NCI-H2196 treated with DMSO at 0.1 percent for 48 hours (cell line): ENCODE data around the gene RBM47.

ENCODE experiments used
- DNase-seq: peaks from one replicate; lab custom pipeline; 2025; ENCODE audit not compliant: unreplicated experiment; lab: John Stamatoyannopoulos, UW

Gene RBM47

GRCh38 chr4:40626183-40626990 is 3.3 kb downstream of the RBM47 start:
- no peak for DNase-seq

GRCh38 chr4:40623707-40624106 is 6.0 kb downstream of the RBM47 start:
- no peak for DNase-seq

GRCh38 chr4:40622913-40623312 is 6.8 kb downstream of the RBM47 start:
- peak; percentile 46 for DNase-seq

GRCh38 chr4:40621592-40622512 is 7.8 kb downstream of the RBM47 start:
- peak; percentile 26 for DNase-seq

- no peak for DNase-seq
These were observed 8.5 kb downstream of the RBM47 start for GRCh38 chr4:40621229-40621591.

GRCh38 chr4:40619600-40619999 is 10.1 kb downstream of the RBM47 start:
- no peak for DNase-seq

- DNase-seq = no peak
These were observed 11.8 kb downstream of the RBM47 start for GRCh38 chr4:40617872-40618271.

- DNase-seq = no peak
These were observed 15.6 kb downstream of the RBM47 start for GRCh38 chr4:40614031-40614430.

GRCh38 chr4:40613456-40613855 is 16.2 kb downstream of the RBM47 start:
- DNase-seq = no peak

GRCh38 chr4:40612831-40613230 is 16.8 kb downstream of the RBM47 start:
- no peak for DNase-seq

GRCh38 chr4:40612283-40612682 is 17.4 kb downstream of the RBM47 start:
- DNase-seq = no peak

GRCh38 chr4:40608628-40609027 is 21.0 kb downstream of the RBM47 start:
- DNase-seq = no peak

- no peak for DNase-seq
These were observed 22.4 kb downstream of the RBM47 start for GRCh38 chr4:40607221-40607620.

- no peak for DNase-seq
These were observed 23.4 kb downstream of the RBM47 start for GRCh38 chr4:40606239-40606767.

GRCh38 chr4:40603281-40603680 is 26.4 kb downstream of the RBM47 start:
- DNase-seq = no peak

- DNase-seq = no peak
These were observed 28.0 kb downstream of the RBM47 start for GRCh38 chr4:40601641-40602040.

- no peak for DNase-seq
These were observed 28.8 kb downstream of the RBM47 start for GRCh38 chr4:40600850-40601249.

GRCh38 chr4:40599431-40599830 is 30.2 kb downstream of the RBM47 start:
- DNase-seq = no peak

GRCh38 chr4:40596522-40596921 is 33.1 kb downstream of the RBM47 start:
- DNase-seq = no peak

GRCh38 chr4:40595981-40596380 is 33.7 kb downstream of the RBM47 start:
- DNase-seq = no peak

GRCh38 chr4:40594261-40595178 is 35.1 kb downstream of the RBM47 start:
- DNase-seq = no peak
